ENCODE results near the gene HNRNPH1.
A peak's percentile ranks its signal among the peaks of the same experiment; 100 is the strongest.

Gene HNRNPH1

DNA sequence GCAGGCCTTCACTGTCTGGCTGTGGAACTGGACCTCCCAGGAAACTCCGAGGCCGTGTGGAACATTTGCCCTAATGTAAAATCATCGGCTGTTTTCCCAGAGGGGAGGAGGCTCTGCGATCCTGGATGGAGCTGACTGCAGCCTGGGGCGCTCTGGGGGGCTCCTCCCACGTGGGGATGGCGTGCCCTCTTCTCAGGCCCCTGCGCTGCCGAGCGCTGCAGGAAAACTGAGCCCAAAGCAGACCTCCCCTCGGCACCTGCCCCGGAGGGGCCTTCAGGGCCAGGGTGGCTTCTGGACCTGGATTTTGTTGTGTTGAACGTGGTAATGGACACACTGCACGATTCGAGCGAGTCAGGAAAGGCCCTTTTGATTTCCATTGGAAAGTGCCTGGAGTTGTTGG, 23.9 kb downstream of the HNRNPH1 start:
- ATAC-seq (no peak), DNase-seq (no peak)
- H3K27ac Mint-ChIP-seq = no peak overlapping the region
- H3K4me1 Mint-ChIP-seq = no peaks in the 10 kb centered on the region
- H3K9me3 Mint-ChIP-seq = no peaks in the 10 kb centered on the region
- H3K4me3 Mint-ChIP-seq = no peak overlapping the region
- H3K27me3 Mint-ChIP-seq = no peaks in the 10 kb centered on the region

GRCh38 chr5:179599100-179599499, 24.4 kb downstream of the HNRNPH1 start:
- DNase-seq (no peak), ATAC-seq (no peak)
- no peak overlapping the region for H3K4me3 Mint-ChIP-seq
- H3K4me1 Mint-ChIP-seq = no peaks in the 10 kb centered on the region
- H3K9me3 Mint-ChIP-seq = no peaks in the 10 kb centered on the region
- H3K27me3 Mint-ChIP-seq = no peaks in the 10 kb centered on the region
- H3K27ac Mint-ChIP-seq = peak overlapping the region; percentile 55 to 71

DNA sequence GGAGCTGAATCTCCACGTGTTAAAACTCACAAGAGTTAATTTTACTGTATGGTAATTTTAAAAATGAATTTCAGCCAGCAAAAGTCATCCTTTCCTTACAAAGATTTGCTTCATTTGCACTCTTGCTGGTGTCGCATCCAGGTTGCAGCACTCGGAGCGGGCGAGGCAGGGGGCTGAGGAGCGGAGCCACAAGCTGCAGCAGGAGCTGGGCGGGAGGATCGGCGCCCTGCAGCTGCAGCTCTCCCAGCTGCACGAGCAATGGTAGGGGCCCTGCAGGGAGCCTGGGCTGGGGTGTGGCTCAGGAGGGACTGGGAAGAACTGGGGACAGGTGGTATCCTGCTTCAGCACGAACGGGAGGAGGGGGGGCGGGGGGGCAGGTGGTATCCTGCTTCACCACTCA, 27.1 kb downstream of the HNRNPH1 start:
- DNase-seq = no peak
- ATAC-seq = no peak
- Mint-ChIP-seq H3K9me3 (no peaks in the 10 kb centered on the region), H3K27me3 (no peaks in the 10 kb centered on the region), H3K4me1 (no peaks in the 10 kb centered on the region), H3K4me3 (no peak overlapping the region), H3K27ac (no peak overlapping the region)

- H3K9me3 Mint-ChIP-seq = no peaks in the 10 kb centered on the region
- H3K4me1 Mint-ChIP-seq = no peaks in the 10 kb centered on the region
- ATAC-seq (no peak), DNase-seq (no peak)
- H3K27ac Mint-ChIP-seq = no peak overlapping the region
- H3K4me3 Mint-ChIP-seq = no peak overlapping the region
- no peaks in the 10 kb centered on the region for H3K27me3 Mint-ChIP-seq
Observed at GRCh38 chr5:179595916-179596315, 27.6 kb downstream of the HNRNPH1 start.

DNA sequence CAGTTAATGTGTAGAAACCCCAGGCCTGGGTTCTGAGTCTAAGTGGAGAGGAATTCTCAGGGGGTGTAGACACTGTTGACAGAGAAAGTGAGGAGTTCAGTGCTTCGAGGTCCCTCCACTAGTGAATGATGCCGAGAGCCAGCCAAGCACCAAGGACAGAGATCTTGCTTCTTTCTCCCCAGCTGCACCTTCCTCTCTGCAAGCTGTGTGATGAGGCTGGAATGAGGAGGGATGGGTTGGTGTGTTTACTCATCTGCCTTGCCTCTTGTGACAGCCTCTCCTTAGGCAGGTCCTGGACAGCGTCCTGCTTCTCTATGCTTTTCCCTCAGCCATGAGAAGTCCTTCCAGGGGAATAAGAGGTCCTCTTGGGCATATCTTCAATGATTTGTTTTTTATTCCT, 35.3 kb downstream of the HNRNPH1 start:
- DNase-seq = no peak
- no peaks in the 10 kb centered on the region for H3K27me3 Mint-ChIP-seq

DNA sequence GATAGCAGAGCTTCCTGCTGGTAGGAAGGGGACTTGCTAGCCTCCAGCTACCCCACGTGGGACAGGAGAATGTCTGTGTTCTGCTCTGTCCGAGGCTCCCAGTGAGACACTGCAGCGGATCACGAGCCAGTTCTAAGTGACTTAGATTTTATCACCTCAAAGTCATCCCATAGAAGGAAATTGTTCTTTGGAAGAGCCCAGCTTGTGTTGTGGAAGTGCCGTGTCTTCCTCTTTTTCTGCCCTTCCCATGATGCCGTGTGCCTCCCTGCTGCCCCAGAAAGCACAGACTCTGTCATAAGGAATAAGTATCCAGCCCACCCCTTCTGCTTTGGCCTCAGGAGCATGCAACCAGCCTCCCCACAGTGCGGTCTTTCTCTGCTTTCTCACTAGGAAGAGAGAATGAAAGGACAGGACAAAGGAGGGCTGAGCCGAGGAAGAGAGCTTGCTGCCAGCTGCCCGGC, 37.5 kb downstream of the HNRNPH1 start:
- Mint-ChIP-seq H3K4me1 (no peaks in the 10 kb centered on the region), H3K27ac (peak overlapping the region in 1 of 2 donors; percentile 81), H3K27me3 (no peaks in the 10 kb centered on the region), H3K4me3 (no peak overlapping the region), H3K9me3 (no peaks in the 10 kb centered on the region)
- ATAC-seq (no peak), DNase-seq (no peak)

More for the DNA sequence above, 35.3 kb downstream of the HNRNPH1 start:
- no peak for ATAC-seq
- Mint-ChIP-seq H3K4me3 (no peak overlapping the region), H3K9me3 (no peaks in the 10 kb centered on the region), H3K27ac (peak overlapping the region; percentile 19 to 68), H3K4me1 (no peaks in the 10 kb centered on the region)

DNA sequence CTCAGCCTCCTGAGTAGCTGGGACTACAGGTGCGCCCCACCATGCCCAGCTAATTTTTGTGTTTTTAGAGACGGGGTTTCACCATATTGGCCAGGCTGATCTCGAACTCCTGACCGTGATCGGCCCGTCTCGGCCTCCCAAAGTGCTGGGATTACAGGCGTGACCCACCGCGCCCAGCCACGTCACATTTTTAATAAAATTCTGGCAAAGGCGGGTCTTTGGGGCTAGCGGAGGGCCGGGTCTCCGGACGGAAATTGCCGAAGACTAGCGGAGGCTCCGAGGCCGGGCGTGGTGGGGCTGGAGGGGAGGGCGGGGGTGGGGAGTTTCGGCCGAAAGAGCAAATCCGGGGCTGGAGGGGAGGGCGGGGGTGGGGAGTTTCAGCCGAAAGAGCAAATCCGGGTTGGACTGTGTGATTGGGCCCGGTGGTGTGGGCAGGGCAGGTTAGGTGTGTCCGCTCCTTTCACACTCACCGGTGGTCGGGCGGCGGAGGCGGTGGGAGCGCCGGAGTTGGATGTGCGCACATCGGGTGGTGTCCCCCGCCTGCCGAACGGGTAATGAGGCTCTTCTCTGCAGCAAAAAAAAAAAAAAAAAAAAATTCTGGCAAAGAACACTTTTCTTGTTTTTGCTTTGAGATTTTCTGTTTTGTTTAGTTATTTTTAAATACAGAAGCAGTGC, 46.0 kb downstream of the HNRNPH1 start:
- H3K4me3 Mint-ChIP-seq = no peak overlapping the region

GRCh38 chr5:179572386-179572785, 51.1 kb downstream of the HNRNPH1 start:
- H3K27me3 Mint-ChIP-seq = no peaks in the 10 kb centered on the region
- H3K4me1 Mint-ChIP-seq = no peaks in the 10 kb centered on the region
- no peak overlapping the region for H3K4me3 Mint-ChIP-seq
- DNase-seq (no peak), ATAC-seq (no peak)
- peak overlapping the region in 1 of 2 donors; percentile 63 for H3K27ac Mint-ChIP-seq
- H3K9me3 Mint-ChIP-seq = no peaks in the 10 kb centered on the region

More for the DNA sequence above, 46.0 kb downstream of the HNRNPH1 start:
- H3K27ac Mint-ChIP-seq = no peak overlapping the region
- H3K9me3 Mint-ChIP-seq = no peaks in the 10 kb centered on the region
- DNase-seq (no peak), ATAC-seq (no peak)
- no peaks in the 10 kb centered on the region for H3K4me1 Mint-ChIP-seq
- H3K27me3 Mint-ChIP-seq = no peaks in the 10 kb centered on the region

DNA sequence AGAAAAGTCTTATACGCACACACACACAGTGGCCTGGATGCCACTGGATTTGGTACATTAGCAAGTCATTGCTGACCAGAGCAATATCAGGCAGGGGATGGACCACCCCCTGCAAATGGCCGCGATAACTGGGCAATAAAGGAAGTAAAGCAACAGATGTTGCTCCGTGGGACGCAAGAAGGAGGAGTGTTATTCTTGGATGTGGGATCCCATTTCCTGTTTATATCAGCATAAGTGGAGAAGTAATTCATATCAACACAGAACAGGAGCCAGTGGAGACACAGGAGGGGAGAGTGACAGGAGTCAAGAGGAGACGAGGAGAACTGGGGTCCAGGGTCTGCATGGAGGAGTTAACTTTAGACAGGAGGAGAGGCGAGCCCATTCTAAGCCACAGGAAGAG, 54.8 kb downstream of the HNRNPH1 start:
- peak overlapping the region; percentile 49 to 86 for H3K27ac Mint-ChIP-seq
- ATAC-seq (no peak), DNase-seq (no peak)
- H3K4me3 Mint-ChIP-seq = no peak overlapping the region
- H3K27me3 Mint-ChIP-seq = no peaks in the 10 kb centered on the region
- no peaks in the 10 kb centered on the region for H3K9me3 Mint-ChIP-seq
- H3K4me1 Mint-ChIP-seq = no peaks in the 10 kb centered on the region

- Mint-ChIP-seq H3K9me3 (no peaks in the 10 kb centered on the region), H3K4me3 (no peak overlapping the region), H3K27me3 (no peaks in the 10 kb centered on the region), H3K27ac (no peak overlapping the region), H3K4me1 (no peaks in the 10 kb centered on the region)
- ATAC-seq (no peak), DNase-seq (no peak)
Observed at GRCh38 chr5:179564526-179564925, 58.9 kb downstream of the HNRNPH1 start.
